Measurements from ENCODE around the gene PACSIN3.

DNA sequence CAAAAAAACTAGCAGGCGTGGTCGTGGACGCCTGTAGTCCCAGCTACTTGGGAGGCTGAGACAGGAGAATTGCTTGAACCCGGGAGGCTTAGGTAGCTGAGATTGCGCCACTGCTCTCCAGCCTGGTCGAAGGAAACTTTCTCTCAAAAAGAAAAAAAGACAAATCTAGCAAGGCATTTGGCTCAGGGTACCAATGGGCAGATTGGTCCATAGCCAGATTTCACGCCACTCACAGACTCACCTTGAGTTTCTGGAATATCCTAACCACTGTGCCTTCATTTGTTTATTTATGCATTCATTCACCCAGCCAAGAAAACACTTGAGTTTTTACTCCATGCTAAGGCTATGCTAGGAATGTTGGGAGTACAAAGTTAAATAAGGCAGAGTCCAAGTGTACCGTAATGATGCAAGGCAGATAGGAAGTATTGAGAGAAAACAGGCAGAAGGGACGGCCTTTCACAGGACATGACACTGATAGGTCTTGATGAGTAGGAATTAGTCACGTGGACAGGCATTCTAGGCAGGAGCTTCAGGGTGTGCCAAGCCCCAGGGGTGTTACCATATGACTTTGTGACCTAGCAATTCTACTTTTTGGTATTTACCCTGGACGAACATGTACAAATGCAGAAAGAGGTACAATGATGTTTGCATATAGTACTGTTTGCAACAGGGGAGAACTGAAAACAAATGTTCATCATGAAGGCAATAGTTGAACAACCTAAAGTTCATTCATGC, 3.0 kb upstream of the PACSIN3 start:
- no peak for TF ChIP-seq EZH2 (IDR thresholded peaks at IDR 0.05; ENCODE audit: low read depth)
- TF ChIP-seq, protein P1, sequence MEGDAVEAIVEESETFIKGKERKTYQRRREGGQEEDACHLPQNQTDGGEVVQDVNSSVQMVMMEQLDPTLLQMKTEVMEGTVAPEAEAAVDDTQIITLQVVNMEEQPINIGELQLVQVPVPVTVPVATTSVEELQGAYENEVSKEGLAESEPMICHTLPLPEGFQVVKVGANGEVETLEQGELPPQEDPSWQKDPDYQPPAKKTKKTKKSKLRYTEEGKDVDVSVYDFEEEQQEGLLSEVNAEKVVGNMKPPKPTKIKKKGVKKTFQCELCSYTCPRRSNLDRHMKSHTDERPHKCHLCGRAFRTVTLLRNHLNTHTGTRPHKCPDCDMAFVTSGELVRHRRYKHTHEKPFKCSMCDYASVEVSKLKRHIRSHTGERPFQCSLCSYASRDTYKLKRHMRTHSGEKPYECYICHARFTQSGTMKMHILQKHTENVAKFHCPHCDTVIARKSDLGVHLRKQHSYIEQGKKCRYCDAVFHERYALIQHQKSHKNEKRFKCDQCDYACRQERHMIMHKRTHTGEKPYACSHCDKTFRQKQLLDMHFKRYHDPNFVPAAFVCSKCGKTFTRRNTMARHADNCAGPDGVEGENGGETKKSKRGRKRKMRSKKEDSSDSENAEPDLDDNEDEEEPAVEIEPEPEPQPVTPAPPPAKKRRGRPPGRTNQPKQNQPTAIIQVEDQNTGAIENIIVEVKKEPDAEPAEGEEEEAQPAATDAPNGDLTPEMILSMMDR (conservative IDR thresholded peaks at IDR 0.05): no peak
